NCI-H1694 treated with DMSO at 0.1 percent for 48 hours (cell line): ENCODE data around the gene HRH1.
"Not testable (repeated sequence)": the region's sequence is repeated elsewhere in the genome, so short reads cannot be mapped to it uniquely, and the experiment has no call there.

Experiments
- DNase-seq: peaks from one replicate; lab custom pipeline; 2025; lab: John Stamatoyannopoulos, UW

Gene HRH1, protein sequence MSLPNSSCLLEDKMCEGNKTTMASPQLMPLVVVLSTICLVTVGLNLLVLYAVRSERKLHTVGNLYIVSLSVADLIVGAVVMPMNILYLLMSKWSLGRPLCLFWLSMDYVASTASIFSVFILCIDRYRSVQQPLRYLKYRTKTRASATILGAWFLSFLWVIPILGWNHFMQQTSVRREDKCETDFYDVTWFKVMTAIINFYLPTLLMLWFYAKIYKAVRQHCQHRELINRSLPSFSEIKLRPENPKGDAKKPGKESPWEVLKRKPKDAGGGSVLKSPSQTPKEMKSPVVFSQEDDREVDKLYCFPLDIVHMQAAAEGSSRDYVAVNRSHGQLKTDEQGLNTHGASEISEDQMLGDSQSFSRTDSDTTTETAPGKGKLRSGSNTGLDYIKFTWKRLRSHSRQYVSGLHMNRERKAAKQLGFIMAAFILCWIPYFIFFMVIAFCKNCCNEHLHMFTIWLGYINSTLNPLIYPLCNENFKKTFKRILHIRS

DNA sequence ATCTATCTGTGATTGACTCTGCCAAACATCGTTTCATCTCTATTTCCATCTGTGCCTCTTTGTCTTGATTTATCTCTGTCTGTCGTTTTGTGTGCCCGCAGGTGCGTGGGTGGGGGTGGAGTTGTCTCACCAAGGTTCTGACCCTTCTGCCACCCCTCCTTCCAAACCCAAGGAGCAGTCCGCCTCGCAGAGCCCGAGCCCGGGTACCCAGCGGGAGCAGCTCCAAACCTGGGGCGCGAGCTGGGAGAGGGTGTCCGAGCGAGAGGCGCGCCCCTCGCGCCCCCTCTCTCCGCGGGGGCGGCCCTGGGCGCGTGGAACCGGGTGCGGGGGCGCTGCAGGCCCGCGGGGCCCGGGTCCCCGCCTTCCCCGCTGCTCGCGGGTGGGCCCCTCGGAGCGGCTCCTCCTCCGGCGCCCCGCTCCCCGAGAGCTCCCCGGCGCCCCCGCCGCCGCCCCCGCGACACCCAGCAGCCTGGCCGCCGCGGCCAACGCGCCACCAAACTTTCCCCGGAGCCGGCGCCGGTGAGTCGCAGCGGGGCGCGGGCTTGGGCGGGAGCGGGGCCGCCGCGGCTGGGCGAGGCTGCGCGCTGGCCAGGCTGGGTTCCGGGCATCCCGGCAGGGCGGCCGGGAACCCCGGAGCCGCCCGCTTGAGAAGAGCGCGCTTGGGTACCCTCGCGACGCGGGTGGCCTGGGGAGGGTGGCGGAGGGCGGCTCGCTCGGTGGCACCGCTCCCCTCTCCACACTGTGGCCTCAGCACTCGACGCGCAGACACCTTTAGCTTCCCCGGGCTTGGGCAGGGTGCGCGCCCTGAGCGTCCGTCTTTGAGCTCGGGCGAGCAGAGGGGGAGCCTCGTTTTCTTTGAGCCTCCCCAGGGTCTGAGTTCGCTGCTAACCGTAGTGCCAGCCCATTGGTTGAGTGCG, at the start of gene HRH1:
HRH1 (plus strand) TSS at position 458 of the 917 bp plus-strand sequence. CDS start 104,545 bp downstream, outside the sequence.
- no peak for DNase-seq

DNA sequence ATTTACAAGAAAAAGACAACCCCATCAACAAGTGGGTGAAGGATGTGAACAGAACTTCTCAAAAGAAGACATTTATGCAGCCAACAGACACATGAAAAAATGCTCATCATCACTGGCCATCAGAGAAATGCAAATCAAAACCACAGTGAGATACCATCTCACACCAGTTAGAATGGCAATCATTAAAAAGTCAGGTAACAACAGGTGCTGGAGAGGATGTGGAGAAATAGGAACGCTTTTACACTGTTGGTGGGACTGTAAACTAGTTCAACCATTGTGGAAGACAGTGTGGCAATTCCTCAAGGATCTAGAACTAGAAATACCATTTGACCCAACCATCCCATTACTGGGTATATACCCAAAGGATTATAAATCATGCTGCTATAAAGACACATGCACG, 41.0 kb upstream of the HRH1 start:
- not testable (repeated sequence) for DNase-seq

- DNase-seq, result no peak
These were observed 38.7 kb upstream of the HRH1 start for GRCh38 chr3:11115548-11115947.

DNA sequence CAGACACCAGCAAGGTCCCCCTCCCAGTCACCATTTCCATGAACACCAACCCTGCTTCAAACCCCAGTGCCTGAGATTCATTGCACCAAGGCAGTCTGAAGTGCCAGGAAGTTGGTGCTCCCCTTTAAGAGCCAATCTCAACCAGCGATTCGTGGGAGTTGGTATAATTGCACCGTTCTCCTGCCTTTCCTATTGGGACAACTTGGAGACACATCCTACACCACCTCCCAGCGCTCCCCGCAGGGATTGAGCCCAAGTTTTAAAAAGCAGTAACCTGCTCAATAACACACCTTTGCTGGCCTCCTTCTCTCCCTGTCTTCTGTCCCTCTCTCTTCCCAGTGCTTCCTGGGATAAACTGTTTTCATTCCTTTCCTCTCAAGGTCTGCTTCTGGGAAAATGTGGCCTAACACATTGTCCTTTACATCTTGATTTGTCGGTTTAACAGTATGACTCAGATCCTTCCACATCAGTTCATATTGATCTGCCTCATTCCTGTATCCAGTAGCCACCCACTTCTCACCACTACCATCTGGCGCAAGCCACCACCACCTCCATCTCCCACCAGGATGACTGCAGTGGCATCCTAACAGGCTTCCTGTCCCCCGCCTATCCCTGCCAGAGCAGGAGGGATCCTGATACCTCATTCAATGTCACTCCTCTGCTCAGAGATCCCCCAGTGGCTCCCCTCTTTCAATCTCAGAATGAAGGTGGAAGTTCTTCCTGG, 37.8 kb upstream of the HRH1 start:
- no peak for DNase-seq

DNA sequence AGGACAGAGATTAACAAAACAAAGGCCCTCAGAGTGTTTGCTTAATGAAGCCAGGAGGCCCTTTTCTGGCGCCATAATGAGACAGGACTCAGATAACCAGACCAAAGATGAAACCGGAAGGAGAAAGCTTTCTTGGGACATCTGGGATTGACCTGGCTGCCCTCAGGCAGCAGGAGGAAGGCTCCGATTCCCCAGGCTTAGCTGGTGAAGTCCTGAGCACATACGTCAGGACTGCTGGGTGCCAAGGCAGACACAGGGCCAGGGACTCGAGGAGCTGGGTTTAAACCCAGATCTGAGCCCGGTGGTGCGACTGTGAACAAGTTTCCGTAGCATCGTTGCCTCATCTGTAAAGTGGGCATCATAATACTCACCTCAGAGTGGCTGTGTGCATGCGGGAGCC, 36.7 kb upstream of the HRH1 start:
- DNase-seq, result no peak

DNA sequence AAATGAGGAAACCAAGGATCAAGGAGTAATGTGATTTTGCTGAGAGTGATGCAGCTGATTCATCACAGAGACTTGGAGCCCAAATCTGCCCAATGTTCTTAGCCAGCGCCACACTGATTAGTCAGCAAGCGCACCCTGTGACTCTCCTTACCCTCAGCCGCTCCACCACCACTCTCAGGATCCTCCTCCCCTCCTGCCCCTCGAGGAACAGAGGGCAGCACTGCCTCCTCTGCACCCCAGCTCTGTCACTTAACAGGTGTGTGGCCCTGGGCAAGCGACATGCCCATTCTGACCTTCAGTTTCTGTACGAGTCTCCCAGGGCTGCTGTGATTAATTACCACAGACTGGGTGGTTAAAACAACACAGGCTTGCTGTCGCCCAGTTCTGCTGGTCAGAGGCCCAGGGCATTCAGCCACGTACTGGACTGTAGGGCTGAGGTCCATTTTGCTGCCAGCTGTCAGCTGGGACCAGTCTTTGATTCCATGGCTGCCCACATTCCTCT, 36.1 kb upstream of the HRH1 start:
- no peak for DNase-seq

DNA sequence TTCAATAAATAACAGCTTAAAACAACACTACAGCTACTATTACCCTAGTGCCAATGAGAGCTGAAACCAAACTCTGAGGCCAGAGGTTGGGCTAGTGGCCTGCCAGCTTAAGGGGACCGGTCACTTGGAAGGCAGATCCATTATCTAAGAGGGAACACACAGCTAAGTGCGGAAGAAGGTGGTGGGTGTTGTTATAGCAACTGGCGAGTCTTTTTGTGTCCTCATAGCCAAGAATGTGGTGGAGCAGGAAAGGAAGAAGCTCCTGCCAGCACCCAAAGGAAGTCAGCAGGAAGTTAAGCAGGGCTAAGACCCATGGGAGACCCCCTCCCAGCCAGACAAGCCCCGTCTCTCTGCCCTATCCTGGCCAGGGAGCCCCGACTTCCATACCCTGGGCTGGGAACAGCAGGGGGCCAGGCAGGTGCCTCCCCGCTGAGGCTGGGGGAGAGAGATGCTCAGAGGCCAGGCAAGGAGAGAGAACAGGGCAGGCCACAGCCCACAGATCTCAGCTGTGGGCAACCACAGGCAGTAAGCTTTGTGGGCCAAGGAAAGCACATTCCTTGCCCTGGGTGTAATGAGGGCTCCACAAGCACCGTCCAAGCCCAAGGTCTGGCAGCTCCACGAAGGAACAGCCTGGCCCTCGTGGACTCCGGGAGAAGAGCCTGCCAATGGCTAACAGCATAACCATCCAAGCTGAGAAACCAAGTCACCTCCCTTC, 34.0 kb upstream of the HRH1 start:
- DNase-seq, result no peak

DNA sequence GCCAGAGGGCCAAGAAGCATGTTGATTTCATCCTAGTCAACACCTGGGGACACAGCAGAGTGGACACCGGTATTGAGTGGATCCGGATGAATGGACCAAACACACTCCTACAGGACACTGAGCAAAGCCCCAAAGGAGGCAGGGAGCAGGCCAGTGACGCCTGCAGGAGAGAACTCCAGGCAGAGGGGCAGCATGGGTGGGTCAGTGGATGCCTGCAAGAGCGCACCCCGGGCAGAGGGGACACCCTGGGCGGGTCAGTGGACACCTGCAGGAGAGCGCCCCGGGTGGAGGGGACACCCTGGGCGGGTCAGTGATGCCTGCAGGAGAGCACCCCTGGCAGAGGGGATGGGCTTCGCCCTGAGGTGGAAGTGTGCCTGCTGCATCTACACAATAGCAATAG, 27.6 kb upstream of the HRH1 start:
- no peak for DNase-seq

DNA sequence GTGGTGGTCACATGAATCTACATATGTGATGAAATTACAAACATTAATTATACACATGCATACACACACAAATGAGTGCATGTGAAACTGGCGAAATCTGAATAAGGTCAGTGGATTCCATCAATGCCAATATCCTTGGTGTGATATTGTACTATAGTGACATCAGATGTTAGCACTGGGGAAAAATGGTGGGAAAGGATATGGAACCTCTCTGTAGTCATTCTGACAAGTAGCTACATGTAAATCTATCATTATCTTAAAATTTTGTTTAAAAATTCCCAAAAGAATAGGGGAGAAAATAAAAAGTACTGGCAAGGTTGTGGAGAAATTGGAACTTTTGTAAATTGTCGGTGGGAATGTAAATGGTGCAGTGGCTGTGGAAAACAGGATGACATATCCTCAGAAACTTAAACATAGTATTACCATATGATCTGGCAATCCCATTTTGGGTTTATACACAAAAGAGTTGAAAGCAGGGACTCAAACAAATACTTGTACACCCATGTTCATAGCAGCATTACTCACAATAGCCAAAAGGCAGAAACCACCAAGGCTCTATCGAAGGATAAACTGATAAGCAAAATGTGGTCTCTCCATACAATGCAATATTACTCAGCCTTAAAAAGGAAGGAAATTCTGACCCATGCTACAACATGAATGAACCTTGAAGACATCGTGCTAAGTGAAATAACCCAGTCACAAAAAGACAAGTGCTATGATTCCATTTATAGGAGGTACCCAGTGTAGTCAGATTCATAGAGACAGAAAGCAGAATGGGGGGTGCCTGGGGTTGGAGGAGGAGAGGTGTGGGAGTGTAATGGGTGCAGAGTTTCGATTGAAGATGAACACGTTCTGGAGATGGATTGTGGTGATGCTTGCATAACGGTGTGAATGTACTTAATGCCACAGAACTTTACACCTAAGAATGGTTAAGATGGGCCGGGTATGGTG, 25.3 kb upstream of the HRH1 start:
- no peak for DNase-seq

- no peak for DNase-seq
These were observed 23.9 kb upstream of the HRH1 start for GRCh38 chr3:11130385-11130784.

DNA sequence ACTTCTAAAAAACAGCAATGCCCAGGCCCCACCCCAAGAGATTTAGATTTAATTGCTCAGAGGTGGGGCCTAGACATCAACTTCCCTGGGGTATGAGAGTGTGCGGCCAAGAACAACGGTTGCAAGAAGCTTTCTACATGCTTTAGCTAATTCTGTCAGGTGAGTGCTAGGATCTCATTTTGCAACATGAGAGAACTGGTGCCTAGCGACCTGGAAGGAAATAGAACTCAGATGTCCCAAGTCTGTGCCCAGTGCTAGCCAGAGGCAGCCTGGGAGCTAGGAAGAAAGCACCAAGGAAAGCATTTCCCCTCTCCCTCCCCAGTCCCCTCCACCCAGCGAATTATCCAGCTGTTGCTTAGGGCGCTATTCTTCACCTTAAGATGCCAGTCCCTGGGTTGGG, 22.9 kb upstream of the HRH1 start:
- DNase-seq, result no peak

DNA sequence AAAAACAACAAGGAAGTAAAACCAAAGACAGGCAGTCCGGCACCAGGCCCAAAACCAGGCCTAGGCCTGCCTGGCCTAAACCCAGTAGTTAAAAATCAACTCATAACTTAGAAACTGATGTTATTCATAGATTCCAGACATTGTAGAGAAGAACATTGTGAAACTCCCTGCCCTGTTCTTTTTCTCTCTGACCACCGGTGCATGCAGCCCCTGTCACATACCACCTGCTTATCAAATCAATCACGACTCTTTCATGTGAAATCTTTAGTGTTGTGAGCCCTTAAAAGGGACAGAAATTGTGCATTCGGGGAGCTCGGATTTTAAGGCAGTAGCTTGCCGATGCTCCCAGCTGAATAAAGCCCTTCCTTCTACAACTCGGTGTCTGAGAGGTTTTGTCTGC, 22.4 kb upstream of the HRH1 start:
- not testable (repeated sequence) for DNase-seq

DNA sequence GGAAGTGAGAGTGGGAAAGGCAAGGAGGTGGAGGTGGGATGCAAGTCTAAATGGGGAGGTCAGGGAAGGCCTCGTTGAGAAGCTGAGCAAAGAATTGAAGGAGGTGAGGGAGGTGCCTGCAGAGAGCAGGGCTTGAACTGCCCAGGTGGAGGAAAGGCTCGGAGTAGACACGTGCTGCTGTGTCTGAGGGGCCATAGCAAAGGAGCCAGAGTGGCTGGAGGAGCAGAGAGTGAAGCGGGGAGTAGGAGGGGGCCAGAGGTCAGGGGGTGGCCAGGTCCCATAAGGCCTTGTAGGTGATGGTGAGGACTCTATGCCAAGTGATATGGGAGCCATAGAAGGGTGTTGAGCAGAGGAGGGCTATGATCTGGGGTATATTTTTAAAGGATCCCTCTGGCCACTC, 21.4 kb upstream of the HRH1 start:
- no peak for DNase-seq

- DNase-seq, result no peak
These were observed 19.5 kb upstream of the HRH1 start for GRCh38 chr3:11134794-11135193.

DNA sequence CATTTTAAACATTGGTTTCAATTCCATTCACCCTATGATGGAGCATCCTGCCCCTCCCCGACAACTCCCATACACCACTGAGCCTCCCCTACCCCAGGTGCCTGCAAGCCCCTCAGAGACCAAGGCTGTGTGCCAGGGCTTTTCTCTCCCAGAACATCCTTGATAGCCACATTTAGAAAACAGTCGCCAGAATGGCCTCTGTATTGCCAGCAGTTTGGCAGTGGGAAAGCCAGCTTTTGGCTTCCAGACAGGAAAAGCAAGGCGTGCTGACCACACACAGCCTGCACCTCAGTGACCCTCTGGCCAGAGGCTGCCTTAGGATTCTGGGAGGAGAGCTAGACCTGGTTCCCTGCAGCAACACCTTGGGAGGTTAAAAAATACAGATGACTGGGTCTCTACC, 18.2 kb upstream of the HRH1 start:
- no peak for DNase-seq

- no peak for DNase-seq
These were observed 17.3 kb upstream of the HRH1 start for GRCh38 chr3:11136830-11137626.

DNA sequence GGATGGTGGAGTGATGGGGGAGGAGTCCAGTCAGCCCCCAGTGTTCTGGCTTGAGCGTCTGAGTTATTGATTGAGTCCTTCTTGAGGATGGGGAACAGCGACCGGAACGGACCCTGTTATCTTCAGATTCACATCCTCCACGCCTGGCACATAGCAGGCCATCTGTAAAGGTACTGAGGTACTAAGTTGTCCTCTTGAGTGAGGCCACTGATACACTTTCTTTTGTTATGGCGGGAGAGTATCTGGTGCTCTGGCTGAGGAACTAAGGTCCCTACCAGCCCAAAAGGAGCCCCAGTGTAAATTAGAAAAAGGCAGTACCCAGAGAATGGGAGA, 16.7 kb upstream of the HRH1 start:
- no peak for DNase-seq

- DNase-seq, result no peak
These were observed 15.9 kb upstream of the HRH1 start for GRCh38 chr3:11138371-11138770.

GRCh38 chr3:11140030-11140712, 14.1 kb upstream of the HRH1 start:
- DNase-seq, result peak; percentile 7
